C4-2B (cell line): ENCODE data around the gene LYPLA2.

ENCODE experiments used
- ZFX ChIP-seq: fragments of 450-650 bp; IDR thresholded peaks from 2 replicates; pipeline ENCODE4 v1.6.1; 2017
- TF ChIP-seq, protein P1 (sequence below): fragments of 450-650 bp; conservative IDR thresholded peaks from 2 replicates; pipeline ENCODE4 v1.5.1; 2017; ENCODE audit warnings: mild to moderate bottlenecking

DNA sequence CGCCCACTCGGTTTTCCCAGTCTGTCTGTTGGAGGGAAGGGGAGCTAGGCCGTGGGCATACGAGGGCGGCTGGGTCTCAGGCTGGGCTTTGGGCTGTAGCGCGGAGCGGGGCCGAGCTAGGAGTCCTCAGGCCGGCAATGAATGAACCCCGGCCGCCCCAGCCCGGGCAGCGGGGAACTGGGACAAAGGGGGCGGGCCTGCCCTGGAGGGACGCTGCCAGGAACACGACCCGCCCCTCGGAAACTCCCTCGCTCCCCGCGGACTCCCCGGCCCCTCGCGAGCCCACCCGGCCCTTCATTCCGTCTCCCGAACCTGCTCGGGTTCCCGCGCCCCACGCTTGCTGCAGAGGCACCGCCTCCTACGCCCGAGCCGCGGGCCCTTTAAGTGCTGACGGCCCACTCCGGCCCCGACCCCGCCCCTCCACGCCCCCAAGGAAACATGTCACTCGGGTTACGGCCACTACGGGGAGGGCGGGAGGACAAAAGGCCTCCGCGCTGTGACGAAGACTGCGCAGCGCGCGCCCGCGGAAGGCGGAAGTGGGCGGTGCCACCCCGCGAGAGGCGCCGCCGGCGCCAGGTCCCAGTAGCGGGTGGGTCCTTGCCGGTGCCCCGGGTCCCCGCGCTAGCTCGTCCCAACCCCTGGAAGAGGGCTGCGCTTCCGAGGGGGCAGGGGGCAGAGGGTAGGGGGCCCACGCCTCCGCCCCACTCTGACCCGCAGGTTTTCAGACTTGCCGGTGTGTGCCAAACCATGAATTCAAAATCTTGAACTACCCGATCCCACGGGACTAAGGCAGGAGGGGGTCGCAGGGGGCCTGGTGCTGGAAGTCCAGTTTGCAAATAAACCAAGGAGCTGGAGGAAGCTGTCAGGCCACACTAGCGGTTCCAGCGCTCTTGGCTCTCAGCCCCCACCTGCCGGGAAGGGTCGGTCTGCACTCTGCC, 9.7 kb downstream of the LYPLA2 start, which contains the start of gene GALE:
- TF ChIP-seq, protein P1, sequence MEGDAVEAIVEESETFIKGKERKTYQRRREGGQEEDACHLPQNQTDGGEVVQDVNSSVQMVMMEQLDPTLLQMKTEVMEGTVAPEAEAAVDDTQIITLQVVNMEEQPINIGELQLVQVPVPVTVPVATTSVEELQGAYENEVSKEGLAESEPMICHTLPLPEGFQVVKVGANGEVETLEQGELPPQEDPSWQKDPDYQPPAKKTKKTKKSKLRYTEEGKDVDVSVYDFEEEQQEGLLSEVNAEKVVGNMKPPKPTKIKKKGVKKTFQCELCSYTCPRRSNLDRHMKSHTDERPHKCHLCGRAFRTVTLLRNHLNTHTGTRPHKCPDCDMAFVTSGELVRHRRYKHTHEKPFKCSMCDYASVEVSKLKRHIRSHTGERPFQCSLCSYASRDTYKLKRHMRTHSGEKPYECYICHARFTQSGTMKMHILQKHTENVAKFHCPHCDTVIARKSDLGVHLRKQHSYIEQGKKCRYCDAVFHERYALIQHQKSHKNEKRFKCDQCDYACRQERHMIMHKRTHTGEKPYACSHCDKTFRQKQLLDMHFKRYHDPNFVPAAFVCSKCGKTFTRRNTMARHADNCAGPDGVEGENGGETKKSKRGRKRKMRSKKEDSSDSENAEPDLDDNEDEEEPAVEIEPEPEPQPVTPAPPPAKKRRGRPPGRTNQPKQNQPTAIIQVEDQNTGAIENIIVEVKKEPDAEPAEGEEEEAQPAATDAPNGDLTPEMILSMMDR, result no peak
- no peak for TF ChIP-seq ZFX
